ENCODE results near the gene KNCN. TPM values are rescaled to one million over a fixed set of nuclear protein-coding genes. Genes with fewer than 3 reads are reported as not detected.

KNCN gene
- total RNA-seq, 4 donors from 2014 or later: not detected

DNA sequence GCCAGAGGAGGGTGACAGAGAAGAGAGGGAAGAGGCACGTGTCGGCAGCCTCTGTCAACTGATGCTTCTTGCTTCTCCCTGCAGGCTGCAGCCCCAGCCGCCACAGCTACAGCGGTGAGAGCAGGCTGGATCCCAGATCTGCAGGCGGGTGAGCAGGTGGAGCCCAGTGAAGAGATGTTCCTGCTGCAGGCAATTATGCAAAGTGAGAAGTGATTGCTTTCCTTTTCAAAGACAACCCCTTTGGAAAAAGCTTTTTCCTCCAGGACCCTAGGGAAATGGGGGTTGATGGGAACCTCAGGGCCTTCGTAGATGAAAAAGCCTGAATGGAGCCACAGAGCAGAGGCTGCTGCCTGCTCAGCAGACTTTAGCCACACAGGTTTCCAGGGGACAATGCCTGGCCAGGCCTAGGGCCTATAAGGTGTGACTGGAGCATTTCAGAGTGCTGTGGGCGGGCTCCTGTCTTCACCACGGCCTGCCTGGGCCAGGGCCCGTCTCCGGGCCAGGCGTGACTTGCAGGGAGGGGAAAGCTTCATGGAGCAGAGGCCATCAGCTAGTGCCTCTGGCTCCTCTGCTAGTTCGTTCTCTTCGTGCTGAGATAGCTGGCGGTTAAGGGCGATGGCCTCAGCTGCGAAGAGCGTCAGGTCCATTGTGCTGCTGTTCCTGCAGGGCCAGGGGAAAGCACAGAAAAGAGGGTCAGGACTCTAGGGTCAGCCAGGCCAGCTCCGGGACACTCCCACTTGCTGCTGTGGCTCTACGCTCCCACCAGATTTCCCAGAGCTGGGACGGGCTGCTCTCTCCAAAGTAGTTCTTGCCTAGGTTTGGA is 6.9 kb upstream of the KNCN start:
- H3K4me3 ChIP-seq: no peak overlapping the region
- no peak for TF ChIP-seq CTCF (IDR thresholded peaks at IDR 0.05)
- no peak for TF ChIP-seq POLR2A (IDR thresholded peaks at IDR 0.05)
- H3K36me3 ChIP-seq: no peaks in the 10 kb centered on the region
- H3K9me3 ChIP-seq: no peaks in the 10 kb centered on the region
- no peaks in the 10 kb centered on the region for H3K4me1 ChIP-seq
- H3K27ac ChIP-seq: no peak overlapping the region
- H3K27me3 ChIP-seq: no peaks in the 10 kb centered on the region
- DNase-seq: no peak
- intact Hi-C loops (cut with DNase I; ENCODE audit: low total_unique reads): no loop called here

DNA sequence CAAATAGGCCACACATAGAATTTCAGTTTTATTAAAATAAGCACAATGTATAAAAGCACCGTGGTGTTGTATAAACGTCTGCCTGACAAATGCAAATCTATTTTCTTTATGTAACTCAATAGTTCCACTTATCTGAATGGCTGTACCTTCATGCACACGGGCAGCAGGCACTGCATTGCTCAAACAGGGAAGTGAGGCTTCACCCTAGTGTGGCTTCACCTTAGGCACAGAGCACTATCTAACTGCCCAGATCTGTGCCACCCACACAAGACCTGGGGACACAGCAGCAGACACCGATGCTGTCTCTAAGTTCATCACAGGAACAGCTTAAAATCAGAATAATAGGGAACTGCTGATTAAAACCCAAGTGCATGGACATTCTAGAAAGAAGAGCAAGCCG is 6.0 kb upstream of the KNCN start:
- no peaks in the 10 kb centered on the region for H3K36me3 ChIP-seq

DNA sequence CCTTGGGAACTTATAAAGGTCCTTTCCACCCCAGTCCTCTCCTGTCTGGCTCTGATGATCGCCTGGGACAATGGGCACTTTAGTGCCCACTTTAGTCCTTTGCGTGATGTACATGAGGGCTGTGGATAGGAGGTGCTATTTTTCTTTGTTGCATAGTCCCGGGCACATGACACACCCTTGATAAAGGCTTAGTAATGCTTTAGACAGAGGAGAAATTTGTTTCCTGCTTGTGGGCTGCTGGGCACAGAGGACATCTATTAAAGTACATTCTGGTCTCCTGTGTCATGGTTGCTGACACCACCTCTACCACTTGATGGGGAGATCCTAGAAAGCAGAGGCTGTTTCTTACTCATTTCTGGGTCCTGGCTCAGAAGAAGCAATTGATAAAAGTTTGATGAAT is 5.4 kb upstream of the KNCN start:
- no peak for DNase-seq
- intact Hi-C loops (cut with DNase I; ENCODE audit: low total_unique reads): no loop called here
- Histone ChIP-seq H3K9me3 (no peaks in the 10 kb centered on the region), H3K4me3 (no peak overlapping the region), H3K36me3 (no peaks in the 10 kb centered on the region), H3K27me3 (no peaks in the 10 kb centered on the region), H3K4me1 (no peaks in the 10 kb centered on the region), H3K27ac (no peak overlapping the region)
- TF ChIP-seq CTCF (IDR thresholded peaks at IDR 0.05): no peak
- TF ChIP-seq POLR2A (IDR thresholded peaks at IDR 0.05): no peak

More for the DNA sequence above, 6.0 kb upstream of the KNCN start:
- Histone ChIP-seq H3K4me1 (no peaks in the 10 kb centered on the region), H3K4me3 (no peak overlapping the region), H3K9me3 (no peaks in the 10 kb centered on the region), H3K27ac (no peak overlapping the region), H3K27me3 (no peaks in the 10 kb centered on the region)
- DNase-seq: no peak
- TF ChIP-seq CTCF (IDR thresholded peaks at IDR 0.05) (no peak), POLR2A (IDR thresholded peaks at IDR 0.05) (no peak)
- intact Hi-C loops (cut with DNase I; ENCODE audit: low total_unique reads): no loop called here

DNA sequence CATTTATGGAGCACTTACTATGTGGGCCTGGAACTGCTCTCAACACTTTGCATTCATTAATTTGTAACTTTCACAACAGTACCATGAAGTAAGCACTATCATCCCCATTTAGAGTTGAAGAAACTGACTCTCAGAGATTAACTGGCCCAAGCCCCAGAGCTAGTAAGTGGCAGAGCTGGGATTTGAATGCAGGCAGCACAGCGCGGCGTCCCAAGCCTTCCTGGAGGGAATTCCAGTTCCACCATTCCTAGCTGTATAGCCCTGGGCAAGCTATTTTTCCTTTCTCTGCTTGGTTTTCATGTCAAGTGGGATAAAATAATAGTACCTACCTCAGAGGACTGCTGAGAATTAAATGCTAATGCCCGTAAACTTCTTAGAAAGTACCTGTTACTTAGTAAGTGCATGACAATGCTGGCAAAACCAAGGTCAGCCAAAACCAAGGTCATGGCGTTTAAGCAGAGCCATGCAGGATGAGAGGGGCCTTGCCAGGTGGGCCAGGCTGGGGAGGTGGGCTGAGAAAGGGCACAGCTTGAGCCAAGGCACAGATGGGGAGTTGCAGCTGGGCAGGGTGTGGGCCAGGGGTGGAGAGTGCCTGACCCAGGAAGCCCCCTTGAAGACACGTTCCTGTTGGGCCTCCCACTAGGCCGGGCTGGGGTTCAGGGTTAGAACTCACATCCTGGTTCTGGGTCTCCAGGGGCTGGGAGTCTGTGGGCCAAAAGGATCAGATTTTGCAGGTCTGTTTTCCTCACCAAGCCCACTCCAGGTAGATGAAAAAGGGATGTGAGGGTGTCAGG is 4.6 kb upstream of the KNCN start:
- H3K4me3 ChIP-seq: no peak overlapping the region

More for the DNA sequence above, 4.6 kb upstream of the KNCN start:
- DNase-seq: no peak
- no peak overlapping the region for H3K27ac ChIP-seq
- TF ChIP-seq CTCF (IDR thresholded peaks at IDR 0.05) (no peak), POLR2A (IDR thresholded peaks at IDR 0.05) (no peak)
- H3K4me1 ChIP-seq: no peaks in the 10 kb centered on the region
- H3K9me3 ChIP-seq: no peaks in the 10 kb centered on the region
- no peaks in the 10 kb centered on the region for H3K36me3 ChIP-seq
- no peaks in the 10 kb centered on the region for H3K27me3 ChIP-seq
- intact Hi-C loops (cut with DNase I; ENCODE audit: low total_unique reads): no loop called here
